Cortex of kidney (tissue), 1 donor: ENCODE results near the gene IQSEC1.

Experiments
- DNase-seq: peaks from one replicate; lab custom pipeline; 2025; lab: John Stamatoyannopoulos, UW

IQSEC1 gene

GRCh38 chr3:13073326-13074005, at the start of gene IQSEC1:
TSS of gene IQSEC1 (minus strand) at chr3:13073429. CDS start at chr3:13073014, 415 bp downstream.
- DNase-seq = no peak

- DNase-seq = no peak
These were observed 49.1 kb upstream of the IQSEC1 start for GRCh38 chr3:13122081-13123012.

GRCh38 chr3:13121553-13122001, 48.3 kb upstream of the IQSEC1 start:
- no peak for DNase-seq

- DNase-seq = no peak
These were observed 47.8 kb upstream of the IQSEC1 start for GRCh38 chr3:13120928-13121552.

GRCh38 chr3:13120289-13120927, 47.2 kb upstream of the IQSEC1 start:
- no peak for DNase-seq

- no peak for DNase-seq
These were observed 46.4 kb upstream of the IQSEC1 start for GRCh38 chr3:13119471-13120220.

- DNase-seq = no peak
These were observed 43.2 kb upstream of the IQSEC1 start for GRCh38 chr3:13116426-13116825.

- no peak for DNase-seq
These were observed 42.8 kb upstream of the IQSEC1 start for GRCh38 chr3:13115991-13116390.

- no peak for DNase-seq
These were observed 42.3 kb upstream of the IQSEC1 start for GRCh38 chr3:13115576-13115910.

- no peak for DNase-seq
These were observed 41.8 kb upstream of the IQSEC1 start for GRCh38 chr3:13114811-13115575.

- DNase-seq = no peak
These were observed 40.4 kb upstream of the IQSEC1 start for GRCh38 chr3:13113346-13114330.

- DNase-seq = no peak
These were observed 39.5 kb upstream of the IQSEC1 start for GRCh38 chr3:13112521-13113345.

- no peak for DNase-seq
These were observed 38.8 kb upstream of the IQSEC1 start for GRCh38 chr3:13111873-13112520.

GRCh38 chr3:13111173-13111872, 38.1 kb upstream of the IQSEC1 start:
- no peak for DNase-seq

GRCh38 chr3:13110678-13111116, 37.5 kb upstream of the IQSEC1 start:
- DNase-seq = no peak

- no peak for DNase-seq
These were observed 36.3 kb upstream of the IQSEC1 start for GRCh38 chr3:13109516-13109915.

GRCh38 chr3:13108861-13109260, 35.6 kb upstream of the IQSEC1 start:
- no peak for DNase-seq
